Measurements from ENCODE around the gene SGCA. TPM values are rescaled to one million over a fixed set of nuclear protein-coding genes. Genes with fewer than 3 reads are reported as not detected.

SGCA gene
- total RNA-seq, 4 donors from 2014 or later = 72.7 to 145 (median 82.8) TPM

GRCh38 chr17:50221864-50222545 is 56.2 kb downstream of the SGCA start:
- Histone ChIP-seq H3K9me3 (no peaks in the 10 kb centered on the region), H3K27me3 (no peaks in the 10 kb centered on the region), H3K36me3 (no peaks in the 10 kb centered on the region), H3K4me3 (peak overlapping the region in 1 of 4 donors; percentile 6), H3K4me1 (peaks cover 29 to 62% (median 61%) of the 10 kb centered on the region in 4 donors), H3K27ac (replicated peaks in 1 of 4) (peak overlapping the region; percentile 51 to 76 (median 68))
- intact Hi-C loops (cut with DNase I) = no loop called here
- no peak for DNase-seq (ENCODE audit: extremely low spot score)
- 53% methylated on average over 7 of the region's 8 CpGs for WGBS
- TF ChIP-seq EP300 (IDR thresholded peaks at IDR 0.05) = no peak
- peak in 1 of 2 donors; percentile 45 for TF ChIP-seq POLR2AphosphoS5 (IDR thresholded peaks at IDR 0.05)

- 92% methylated on average over 6 of the region's 6 CpGs for WGBS
- no peaks in the 10 kb centered on the region for H3K27me3 ChIP-seq
- DNase-seq (ENCODE audit: extremely low spot score) = no peak
- H3K4me3 ChIP-seq = no peak overlapping the region
- peak overlapping the region; percentile 51 to 76 (median 68) for H3K27ac ChIP-seq (replicated peaks in 1 of 4)
- H3K36me3 ChIP-seq = no peaks in the 10 kb centered on the region
- intact Hi-C loops (cut with DNase I) = no loop called here
- TF ChIP-seq POLR2AphosphoS5 (IDR thresholded peaks at IDR 0.05) (no peak), EP300 (IDR thresholded peaks at IDR 0.05) (no peak)
- H3K4me1 ChIP-seq = peaks cover 24 to 53% (median 51%) of the 10 kb centered on the region in 4 donors
- no peaks in the 10 kb centered on the region for H3K9me3 ChIP-seq
These were observed 57.1 kb downstream of the SGCA start for GRCh38 chr17:50222922-50223321.

Other genes starting within 250 kb of the SGCA start
- gene DLX4, start 196.8 kb upstream of the SGCA start, total RNA-seq = not detected
- under 1 TPM in 1 of 4 donors, not detected in 3; 0.32 TPM for gene DLX3, start 170.8 kb upstream of the SGCA start, total RNA-seq
- 10 to 100 TPM; 38.9 to 96.7 (median 58.6) TPM for gene ITGA3, start 109.9 kb upstream of the SGCA start, total RNA-seq
- 100 to 1,000 TPM in 1 of 4 donors, 10 to 100 TPM in 3; 31.6 to 118 (median 61.4) TPM for gene PDK2, start 70.7 kb upstream of the SGCA start, total RNA-seq
- 1 to 10 TPM in 3 of 4 donors, under 1 TPM in 1; 0.98 to 1.8 (median 1.5) TPM for gene SAMD14, start 35.8 kb upstream of the SGCA start, total RNA-seq
- gene PPP1R9B, start 15.3 kb upstream of the SGCA start, total RNA-seq = 10 to 100 TPM; 20.2 to 46.3 (median 37.5) TPM
- gene COL1A1, start 35.6 kb downstream of the SGCA start, total RNA-seq = 100 to 1,000 TPM in 1 of 4 donors, 10 to 100 TPM in 3; 20.7 to 123 (median 41.5) TPM
- gene TMEM92, start 108.5 kb downstream of the SGCA start, total RNA-seq = under 1 TPM in 1 of 4 donors, not detected in 3; 0.80 TPM
- gene XYLT2, start 180.1 kb downstream of the SGCA start, total RNA-seq = 10 to 100 TPM; 12.8 to 29.8 (median 26.0) TPM
- 10 to 100 TPM; 33.6 to 58.8 (median 48.1) TPM for gene MRPL27, start 207.2 kb downstream of the SGCA start, total RNA-seq
- gene EME1, start 207.2 kb downstream of the SGCA start, total RNA-seq = not detected
- gene LRRC59, start 231.5 kb downstream of the SGCA start, total RNA-seq = 10 to 100 TPM; 41.1 to 68.1 (median 62.1) TPM

Data from esophagus muscularis mucosa (tissue), 4 donors.